K562 (cell line): ENCODE results near the gene VASH2.

Experiments
- HDGF ChIP-seq: fragments of 450-650 bp; IDR thresholded peaks from 2 replicates; pipeline ENCODE4 v1.6.1; 2016
- KDM1A ChIP-seq, 2 experiments: fragments of 450-650 bp; IDR thresholded peaks; 2 replicates each; pipeline ENCODE4 v1.6.1; 2016; ENCODE audit warnings: mild to moderate bottlenecking in 2 of 2
- POLR2AphosphoS5 ChIP-seq: IDR thresholded peaks from 2 replicates; pipeline ENCODE4 v1.6.1; 2011; ENCODE audit warnings: mild to moderate bottlenecking, low read depth, low read length, moderate library complexity; ENCODE audit not compliant: control insufficient read depth, insufficient read depth

DNA sequence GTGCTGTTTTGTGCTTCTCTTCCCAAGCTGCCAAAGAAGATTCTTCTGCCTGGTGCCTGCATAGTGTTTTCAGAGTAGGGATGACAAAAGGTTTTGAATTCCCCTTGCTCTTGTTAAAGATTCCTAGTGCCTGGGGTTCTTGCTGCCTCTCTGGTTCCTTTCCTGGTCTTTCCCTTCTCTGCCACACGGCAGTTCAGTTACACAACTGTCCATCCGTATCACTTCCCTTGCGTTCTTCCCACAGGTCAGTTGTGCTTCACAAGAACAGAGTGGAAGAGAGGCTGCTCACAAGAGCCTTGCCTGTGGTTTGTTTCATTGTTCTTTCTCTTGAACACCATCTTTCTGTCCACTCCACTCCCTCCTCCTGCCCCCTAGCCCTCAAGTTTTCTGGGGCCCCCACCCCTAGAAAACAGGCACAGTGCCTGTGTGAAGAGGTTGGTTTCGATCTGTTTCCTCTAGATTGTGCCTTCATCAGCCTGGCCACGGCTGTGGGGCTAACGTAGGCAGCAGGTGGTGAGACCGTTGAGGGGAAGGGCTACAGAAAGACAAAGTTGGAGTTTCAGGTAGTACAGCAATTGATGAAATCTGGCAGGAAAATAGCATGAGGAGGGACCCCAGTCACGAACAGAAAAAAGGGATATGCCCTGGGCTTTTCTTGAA, 5.8 kb downstream of the VASH2 start:
- TF ChIP-seq HDGF = no peak
- TF ChIP-seq POLR2AphosphoS5 = no peak
- TF ChIP-seq KDM1A (IDR thresholded peaks at IDR 0.05) = no peak
